GM19395 (cell line): ENCODE results near the gene WSCD2.

Experiments
- ATAC-seq: cut with Tn5 transposase; IDR thresholded peaks from one replicate; pipeline ENCODE4 v1.9.1; 2021; ENCODE audit warnings: mild to moderate bottlenecking, moderate library complexity; ENCODE audit not compliant: unreplicated experiment

Gene WSCD2

DNA sequence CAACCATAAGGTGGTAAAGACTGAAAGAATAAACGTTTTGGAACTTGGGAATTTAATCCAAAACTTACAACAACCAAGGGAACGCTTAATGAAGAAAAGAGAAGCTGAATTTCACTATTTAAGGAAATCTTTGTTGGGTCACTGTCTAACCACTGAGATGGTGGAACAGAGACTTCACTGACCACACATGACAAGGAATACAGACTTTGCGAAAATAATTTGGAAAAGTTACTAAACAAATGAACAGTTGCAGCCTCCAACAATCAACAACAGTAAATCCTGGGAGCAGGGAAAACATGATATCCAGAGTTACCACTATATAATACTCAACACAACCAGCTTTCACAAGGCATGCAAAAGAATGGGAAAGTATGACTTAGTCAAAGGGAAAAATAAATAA, 131.0 kb downstream of the WSCD2 start:
- no peak for ATAC-seq

DNA sequence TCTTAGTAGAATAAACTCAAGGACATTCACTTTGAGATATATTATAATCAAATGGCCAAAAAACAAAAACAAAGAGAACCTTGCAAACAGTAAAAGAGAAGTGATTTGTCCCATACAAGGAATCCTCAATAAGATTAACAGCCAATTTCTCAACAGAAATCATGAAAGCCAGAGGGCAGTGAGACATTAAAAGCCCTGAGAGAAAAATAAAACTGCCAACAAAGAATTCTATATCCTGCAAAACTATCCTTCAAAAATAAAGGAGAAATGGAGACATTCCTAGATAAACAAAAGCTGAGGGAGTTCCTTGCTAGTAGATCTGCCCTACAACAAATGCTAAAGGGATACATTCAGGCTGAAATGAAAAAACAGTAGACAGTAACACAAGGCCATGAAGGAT, 131.9 kb downstream of the WSCD2 start:
- no peak for ATAC-seq

DNA sequence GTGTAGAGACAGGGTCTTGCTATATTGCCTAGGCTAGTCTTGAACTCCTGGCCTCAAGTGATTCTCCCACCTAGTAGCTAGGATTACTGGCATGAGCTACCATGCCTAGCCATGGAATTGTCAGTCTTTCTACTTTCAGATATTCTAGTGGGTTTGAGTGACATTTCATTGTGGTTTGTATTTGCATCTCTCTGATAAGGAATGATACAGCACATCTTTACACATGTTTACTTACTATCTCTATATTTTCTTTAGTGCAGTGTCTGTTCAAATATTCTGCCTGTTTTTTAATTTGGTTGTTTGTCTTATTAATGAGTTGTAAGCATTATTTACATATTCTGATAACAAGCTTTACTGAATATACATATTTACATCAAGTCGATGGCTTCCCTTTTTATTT, 136.4 kb downstream of the WSCD2 start:
- no peak for ATAC-seq

DNA sequence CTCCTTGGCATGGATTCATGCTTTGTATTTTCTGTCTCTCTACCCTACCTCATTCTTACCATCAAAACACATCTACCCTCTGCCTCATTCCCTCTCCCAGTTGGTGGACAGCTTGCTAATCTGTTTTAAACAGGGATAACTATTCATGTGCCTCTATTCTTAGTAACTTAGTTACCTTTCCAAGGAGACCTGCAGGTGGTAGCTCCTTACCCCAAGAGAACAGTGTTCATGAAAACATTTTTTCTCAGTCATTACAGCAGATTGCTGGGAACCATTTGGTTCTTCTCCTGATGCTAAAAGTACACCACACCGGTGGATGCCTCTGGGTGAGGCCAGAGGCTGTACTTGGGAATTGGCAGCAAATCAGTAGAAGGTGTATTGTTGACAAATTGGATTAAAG, 137.0 kb downstream of the WSCD2 start:
- no peak for ATAC-seq

DNA sequence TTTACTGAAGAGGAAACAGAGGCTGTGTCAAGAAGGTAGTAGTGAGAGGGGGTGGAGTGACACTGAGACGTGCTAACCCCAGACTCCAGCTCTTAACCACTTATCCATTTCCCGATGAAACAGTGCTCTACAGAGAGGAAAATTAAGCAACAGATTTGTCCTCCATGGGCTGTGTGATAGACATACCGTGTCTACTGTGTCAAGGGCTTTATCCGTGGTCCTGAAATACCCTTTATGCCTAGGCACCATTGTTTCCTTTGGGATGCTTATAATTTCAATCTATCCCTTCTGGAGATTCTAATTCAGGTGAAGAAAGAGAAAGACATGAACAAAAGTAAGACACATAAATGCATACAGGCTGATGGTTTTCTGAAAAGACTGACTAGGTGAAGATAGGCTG, 138.4 kb downstream of the WSCD2 start:
- ATAC-seq: no peak

DNA sequence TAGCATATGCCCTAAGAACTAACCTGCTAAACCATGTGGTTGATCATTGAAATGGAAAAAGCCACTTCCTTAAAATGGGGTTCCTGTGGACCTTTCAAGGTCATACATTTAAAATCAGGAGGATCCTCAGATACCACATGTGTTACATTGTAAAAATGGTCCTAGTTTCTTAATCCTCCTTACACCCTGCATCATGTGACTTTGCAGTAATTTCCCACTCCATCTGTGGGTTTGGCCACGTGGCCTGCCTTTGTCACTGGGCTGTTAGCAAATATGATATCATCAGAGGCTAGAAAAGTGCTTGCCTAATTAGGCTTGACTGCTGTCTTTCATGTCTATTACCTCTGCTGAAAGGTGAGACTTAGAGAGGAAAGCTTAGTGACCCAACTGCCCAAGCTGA, 139.3 kb downstream of the WSCD2 start:
- ATAC-seq: no peak

DNA sequence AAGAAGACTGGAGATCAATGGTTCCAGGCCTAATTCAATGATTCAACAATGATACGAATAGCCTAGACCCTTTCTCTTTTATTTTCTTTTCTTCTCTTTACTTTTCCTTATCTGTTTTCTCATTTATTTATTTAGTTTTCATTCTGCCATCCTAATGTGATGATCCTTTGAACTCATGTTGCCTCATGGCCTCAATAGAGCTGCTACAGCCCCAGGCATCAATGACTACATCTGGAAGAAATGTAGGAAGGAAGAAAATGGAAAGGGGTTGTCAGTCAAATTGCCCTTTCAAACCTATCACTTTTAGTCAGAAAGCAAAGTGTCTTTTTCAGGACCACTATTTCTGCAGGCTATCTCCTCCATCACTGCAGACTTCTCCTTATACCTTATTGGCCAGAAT, 140.1 kb downstream of the WSCD2 start:
- no peak for ATAC-seq

DNA sequence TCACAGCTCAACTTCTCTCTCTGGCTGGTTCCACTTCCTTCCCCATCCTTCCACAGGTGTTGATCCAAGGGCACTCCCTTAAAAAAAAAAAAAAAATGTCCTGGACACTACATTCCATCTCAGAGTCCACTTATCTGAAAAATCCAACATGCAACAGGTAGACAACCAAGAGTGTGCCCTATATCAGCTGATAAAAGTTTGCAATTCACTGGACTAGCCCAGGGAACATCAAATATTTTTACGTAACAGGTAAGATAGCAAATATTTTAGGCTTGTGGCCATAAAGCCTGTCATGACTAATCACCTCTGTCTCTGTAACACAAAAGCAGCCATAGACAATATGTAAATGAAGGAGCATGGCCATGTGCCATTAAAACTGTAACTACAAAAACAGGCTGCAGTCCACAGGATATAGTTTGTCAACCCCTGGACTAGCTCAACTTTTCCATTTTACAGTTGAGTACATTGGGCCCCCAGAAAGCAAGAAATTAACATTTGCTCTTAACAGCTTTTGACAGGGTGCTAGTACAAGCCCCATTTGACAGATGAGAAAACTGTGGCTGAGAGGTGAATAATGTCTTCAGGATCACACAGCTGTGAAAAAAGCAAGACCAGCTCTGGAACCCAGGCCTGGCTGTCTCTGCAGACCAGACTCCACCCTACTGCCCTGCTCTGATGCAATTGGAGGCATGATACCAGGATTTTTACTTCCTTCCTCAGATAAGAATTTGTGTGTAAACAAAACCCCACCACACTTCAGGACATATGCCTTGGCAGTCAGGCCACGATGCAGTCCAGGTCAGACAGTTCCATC, 141.2 kb downstream of the WSCD2 start:
- no peak for ATAC-seq

DNA sequence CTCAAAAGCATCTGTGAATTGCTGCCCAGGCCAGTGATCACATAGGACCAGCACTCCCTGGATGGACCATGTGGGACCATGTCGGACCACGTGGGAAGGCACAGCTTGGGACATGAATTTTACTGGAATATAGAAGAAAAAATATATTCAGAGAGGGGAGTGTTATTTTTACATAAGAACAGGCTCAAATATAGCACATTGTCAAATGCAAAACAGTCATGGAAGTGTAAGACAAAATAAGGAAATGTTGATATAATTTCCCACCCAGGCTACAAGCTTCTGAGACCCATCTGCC, 141.7 kb downstream of the WSCD2 start:
- ATAC-seq: no peak

DNA sequence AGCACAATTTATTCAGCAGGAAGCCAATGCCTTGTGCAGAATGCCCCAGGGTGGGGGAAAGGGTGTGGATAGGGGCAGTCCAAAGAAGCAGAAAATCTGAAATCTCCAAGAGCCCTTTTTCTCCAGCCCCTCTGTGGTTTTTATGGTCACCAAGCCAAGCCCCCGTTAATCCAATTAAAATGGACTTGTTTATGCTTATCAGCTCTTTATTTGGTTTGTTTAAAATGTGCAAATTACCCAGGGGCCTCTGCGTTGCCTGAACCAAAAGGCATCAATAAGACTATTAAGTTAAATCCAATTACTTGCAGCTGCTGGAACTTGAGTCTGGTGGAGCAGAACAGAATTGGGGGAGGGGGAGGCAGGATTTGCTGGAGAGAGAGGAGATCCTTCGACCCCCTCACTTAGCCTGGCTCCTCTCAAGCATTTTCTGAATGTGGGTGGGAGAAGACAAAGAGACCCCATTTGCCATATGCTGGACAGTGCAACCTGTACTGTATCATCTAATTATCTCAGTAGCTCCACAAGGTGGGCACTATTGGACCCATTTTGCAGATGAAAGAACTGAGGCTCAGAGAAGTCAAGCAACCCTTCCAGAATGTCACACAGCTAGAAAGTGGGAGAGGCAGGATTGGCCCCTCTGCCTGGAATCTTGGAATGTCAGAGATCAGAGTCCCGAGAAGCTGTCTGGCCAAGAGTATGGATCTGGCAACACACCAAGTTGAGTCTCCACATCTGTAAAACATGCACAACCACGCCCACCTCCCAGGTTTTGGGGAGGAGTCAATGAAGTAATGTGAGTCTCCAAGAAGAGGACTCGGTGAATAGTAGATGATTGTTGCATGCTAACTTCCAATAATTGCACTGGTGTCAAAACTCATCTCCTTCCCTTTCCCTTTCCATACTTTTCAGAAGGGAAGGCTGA, 143.1 kb downstream of the WSCD2 start:
- no peak for ATAC-seq

DNA sequence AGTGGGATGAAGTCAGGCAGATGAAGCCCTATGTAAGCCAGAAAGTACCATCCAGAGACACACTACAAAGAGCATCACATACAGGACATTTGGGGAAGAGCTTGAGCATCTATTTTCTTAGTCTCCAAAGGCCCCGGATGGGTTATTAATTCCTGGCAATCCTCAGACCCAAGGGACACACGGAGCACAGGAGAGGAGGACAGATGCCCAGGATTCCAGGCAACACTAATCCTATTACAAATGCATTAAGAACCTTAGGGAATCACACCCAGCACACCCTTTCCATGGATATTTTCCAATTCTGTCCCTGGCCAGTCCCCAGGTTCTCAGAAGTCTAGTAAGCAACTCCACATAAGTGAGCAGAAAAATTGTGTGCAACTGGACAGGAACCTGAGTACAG, 144.1 kb downstream of the WSCD2 start:
- ATAC-seq: no peak

DNA sequence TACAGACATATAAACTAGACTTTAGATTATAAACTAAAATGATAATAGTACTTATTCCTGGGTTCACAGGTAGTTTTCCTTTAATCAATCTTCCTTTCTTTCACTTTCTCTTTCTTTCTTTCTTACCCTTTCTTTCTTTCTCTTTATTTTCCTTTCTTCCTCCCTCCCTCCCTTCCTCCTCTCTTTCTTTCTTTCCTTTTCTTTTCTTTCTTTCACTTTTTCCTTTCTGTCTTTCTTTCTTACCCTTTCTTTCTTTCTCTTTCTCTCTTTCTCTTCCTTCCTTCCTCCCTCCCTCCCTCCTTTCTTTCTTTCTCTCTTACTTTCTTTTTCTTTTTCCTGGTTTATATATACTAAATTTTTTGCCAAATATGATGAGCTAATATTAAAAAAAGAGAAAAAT, 148.5 kb downstream of the WSCD2 start:
- no peak for ATAC-seq

DNA sequence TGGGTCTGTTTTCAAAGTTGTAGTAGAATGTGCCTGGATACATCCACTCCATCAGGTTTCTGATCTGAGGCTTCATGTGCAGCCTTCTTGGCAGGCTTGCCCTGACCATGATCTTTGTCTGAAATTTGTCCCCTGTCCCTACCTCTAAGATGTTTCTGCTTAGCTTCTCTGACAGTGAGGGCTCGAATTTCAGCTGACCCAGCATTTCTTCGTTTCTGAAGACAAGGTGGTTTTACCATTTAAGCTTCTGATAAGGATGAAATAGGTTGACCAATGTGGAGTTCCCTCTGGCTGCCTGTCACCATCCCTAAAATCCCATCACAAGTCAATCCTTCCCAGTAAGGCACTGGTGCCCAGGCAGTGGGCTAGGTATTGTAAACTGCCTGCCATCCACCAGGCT, 153.1 kb downstream of the WSCD2 start:
- no peak for ATAC-seq

DNA sequence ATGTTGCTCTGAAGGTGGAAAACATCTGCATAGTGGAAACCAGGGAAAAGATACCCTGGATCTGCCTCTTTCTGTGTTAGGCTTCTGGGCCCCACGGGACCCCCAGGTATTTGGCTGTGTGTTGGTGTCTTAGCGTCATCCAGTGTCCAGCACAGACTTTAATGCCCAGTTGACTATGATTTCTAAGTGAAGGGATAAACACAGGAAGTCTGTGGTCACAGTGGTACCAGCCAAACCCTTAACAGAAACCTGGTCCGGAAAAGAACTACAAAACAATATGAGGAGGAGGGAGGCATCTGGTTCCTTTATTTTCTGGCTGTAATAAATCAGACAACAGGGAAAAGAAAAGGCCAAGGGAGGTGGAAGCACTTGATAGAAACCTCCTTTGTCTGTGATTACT, 153.6 kb downstream of the WSCD2 start:
- ATAC-seq: no peak

DNA sequence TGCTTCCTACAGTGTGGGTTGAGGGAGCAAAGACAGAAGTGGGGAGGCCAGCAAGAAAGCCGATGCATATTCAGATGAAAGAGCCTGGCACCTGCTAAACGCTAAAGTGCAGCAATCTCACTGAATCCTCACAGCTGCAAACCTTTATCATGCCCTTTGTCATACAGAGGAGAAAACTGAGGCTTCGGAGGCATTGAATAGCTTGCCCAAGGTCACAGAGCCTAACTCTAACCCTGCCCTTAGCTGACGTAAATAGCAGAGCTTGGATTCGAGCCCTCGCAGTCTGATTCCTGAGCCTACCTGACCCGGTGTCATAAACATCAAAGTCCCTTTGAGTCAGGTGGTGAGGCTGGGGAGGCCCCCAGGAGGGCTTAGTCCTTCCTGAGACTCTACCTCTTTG, 155.1 kb downstream of the WSCD2 start:
- ATAC-seq: no peak

DNA sequence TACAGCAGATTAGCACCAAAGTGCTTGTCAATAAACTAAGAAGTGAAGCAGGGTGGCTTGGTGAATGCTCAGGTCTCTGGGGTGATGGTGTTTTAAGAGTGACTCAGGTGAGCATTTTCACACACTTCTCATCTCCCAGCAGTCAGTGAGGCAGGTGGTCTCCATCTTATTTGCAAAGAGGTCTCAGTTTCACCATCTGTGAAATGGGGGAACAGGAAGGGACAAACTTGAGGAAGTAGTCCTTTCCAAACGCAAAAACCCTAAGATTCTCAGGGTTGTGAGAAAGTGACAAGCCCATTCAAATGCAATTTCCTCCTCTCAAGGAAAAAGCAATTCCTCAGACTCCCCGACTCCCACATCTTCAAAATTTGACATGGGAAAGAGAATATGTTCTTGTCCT, 155.9 kb downstream of the WSCD2 start:
- no peak for ATAC-seq

DNA sequence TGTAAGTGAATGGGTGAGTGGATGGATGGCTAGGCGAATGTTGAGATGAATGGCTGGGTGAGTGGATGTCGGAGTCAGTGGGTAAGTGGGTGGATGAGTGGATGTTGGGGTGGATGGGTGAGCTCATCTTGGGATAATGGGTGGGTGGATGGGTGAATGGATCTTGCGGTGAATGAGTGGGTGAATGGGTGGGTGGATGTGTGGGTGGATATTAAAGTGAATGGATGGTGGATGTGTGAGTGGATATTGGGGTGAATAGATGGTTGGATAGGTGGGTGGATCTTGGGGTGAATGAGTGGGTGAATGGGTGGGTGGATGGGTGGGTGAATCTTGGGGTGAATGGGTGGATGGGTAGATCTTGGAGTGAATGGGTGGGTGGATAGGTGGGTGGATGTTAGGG, 158.1 kb downstream of the WSCD2 start:
- ATAC-seq: no peak

DNA sequence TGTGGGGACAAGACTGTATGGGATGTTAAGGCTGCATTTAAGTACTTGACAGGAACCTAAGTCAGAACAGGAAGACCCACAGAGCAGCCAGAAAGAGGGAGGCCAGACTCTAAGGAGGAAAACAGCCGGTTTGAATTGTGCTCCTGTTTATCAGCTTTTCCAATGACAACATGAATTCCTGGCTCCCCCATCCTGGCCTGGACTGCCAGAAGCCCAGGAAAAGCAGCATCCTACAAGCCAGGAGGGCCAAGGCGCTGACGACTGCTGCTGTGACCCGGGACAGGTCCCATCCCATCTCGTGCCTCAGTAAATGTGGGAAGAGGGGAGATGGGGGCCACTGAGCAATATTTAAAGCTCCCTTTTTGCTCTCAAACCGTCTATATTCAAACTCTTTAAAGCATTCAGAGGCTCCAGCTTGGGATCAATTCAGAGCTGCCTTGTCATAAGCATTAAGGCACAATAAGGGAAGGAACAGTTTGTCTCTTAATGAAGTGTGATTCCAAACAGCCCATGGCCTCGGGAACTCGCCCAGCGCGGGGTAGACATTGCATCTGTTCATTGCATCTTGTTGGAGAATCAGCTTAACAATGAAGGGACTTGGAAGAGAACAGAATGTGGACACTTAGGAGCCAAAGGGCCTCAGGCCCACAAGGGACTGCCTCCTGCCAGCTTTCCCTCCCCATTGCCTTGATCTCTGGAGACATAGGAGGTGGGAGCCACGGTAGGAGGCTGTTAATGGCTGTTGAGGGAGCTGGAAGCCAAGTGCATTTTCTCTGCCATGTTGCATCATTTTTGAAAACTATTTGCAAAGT, 160.5 kb downstream of the WSCD2 start:
- no peak for ATAC-seq

DNA sequence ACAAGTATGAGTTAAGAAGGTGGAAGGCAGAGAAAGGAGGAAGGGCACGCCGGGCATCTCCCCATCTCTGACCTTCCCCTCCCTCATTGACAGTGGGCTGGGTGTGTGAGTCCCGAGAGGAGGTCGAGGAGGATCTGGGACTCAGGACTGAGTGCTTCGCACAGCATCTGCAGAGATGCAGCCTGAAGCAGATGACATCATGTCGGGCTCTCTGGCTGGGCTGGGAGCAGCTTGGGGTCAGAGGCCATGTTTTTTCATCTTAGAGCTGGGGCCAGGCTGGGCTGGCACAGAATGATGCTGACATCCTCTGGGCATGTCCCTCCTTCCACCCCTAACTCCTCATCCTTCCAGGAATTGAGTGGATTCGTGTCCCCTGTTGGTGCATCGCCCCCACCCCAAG, 166.6 kb downstream of the WSCD2 start:
- ATAC-seq: no peak

DNA sequence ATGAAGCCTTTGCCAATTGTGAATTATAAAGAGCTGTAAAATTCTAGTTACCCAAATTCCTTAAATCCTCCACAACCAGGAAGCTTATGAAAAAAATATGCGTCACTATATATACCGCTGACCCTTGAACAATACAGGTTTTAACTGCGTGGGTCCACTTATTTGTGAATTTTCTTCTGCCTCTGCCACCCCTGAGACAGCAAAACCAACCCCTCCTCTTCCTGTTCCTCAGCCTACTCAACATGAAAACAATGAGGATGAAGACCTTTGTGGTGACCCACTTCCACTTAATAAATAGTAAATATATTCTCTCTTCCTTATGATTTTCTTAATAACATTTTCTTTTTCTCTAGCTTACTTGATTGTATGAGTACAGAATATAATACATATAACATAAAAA, 167.9 kb downstream of the WSCD2 start:
- no peak for ATAC-seq

DNA sequence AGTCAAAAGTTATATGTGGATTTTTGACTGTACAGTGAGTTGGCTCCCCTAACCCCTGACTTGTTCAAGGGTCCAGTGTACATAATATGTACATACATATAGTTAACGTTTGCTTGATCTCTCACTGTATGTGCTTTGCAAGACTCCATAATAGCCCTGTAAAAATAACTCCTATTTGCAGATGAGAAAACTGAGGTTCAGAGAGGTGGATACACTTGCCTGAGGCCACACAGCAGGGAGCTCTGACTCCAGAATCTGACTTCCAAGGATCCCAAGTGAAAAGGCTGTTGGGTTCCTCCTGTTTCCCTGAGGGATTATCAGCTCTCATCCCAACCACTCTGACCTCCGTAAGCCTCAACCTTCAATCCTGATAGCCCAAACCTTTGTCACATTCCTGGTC, 168.3 kb downstream of the WSCD2 start:
- no peak for ATAC-seq
